GM23338 (cell line): Measurements from ENCODE around the gene ARID1B. TPM values are rescaled to one million over a fixed set of nuclear protein-coding genes. Genes with fewer than 3 reads are reported as not detected.

Experiments
- ATAC-seq: fragments of 200-7000 bp; cut with Tn5 transposase; 3 replicates; pipeline ENCODE4 v1.9.1; 2020
- DNase-seq: peaks from one replicate; pipeline ENCODE4 v3.0.0-alpha.2; 2015; ENCODE audit warnings: low spot score
- H2AFZ ChIP-seq: fragments of 200-600 bp; sonication (generic); 2 replicates; pipeline ENCODE4 v1.8.0; 2016; ENCODE audit warnings: antibody characterized with exemption, mild to moderate bottlenecking, moderate library complexity
- H3F3A ChIP-seq: fragments of 200-600 bp; sonication (generic); replicated peaks from 2 replicates; pipeline ENCODE4 v1.8.0; 2017; ENCODE audit warnings: antibody characterized with exemption, mixed run types, low read depth
- H3K27ac ChIP-seq: fragments of 200-600 bp; sonication (generic); 2 replicates; pipeline ENCODE4 v1.6.1; 2016; ENCODE audit warnings: low read depth
- H3K27me3 ChIP-seq: fragments of 200-600 bp; sonication (generic); 2 replicates; pipeline ENCODE4 v1.8.0; 2016; ENCODE audit warnings: mild to moderate bottlenecking, mixed run types, moderate library complexity; ENCODE audit not compliant: insufficient read depth
- H3K36me3 ChIP-seq: fragments of 200-600 bp; sonication (generic); 2 replicates; pipeline ENCODE4 v1.8.0; 2016; ENCODE audit warnings: mild to moderate bottlenecking; ENCODE audit not compliant: insufficient read depth
- H3K4me1 ChIP-seq: fragments of 200-600 bp; sonication (generic); 2 replicates; pipeline ENCODE4 v1.8.0; 2016; ENCODE audit warnings: mild to moderate bottlenecking, moderate library complexity; ENCODE audit not compliant: insufficient read depth
- H3K4me2 ChIP-seq: fragments of 200-600 bp; sonication (generic); 2 replicates; pipeline ENCODE4 v1.7.1; 2017; ENCODE audit warnings: mixed run types
- H3K4me3 ChIP-seq: fragments of 200-600 bp; sonication (generic); 2 replicates; pipeline ENCODE4 v1.6.1; 2016; ENCODE audit warnings: mixed run types
- H3K79me2 ChIP-seq: fragments of 200-600 bp; sonication (generic); replicated peaks from 2 replicates; pipeline ENCODE4 v1.8.0; 2017; ENCODE audit warnings: mild to moderate bottlenecking; ENCODE audit not compliant: insufficient read depth
- H3K9me2 ChIP-seq: fragments of 200-600 bp; sonication (generic); 2 replicates; pipeline ENCODE4 v1.8.0; 2017; ENCODE audit not compliant: insufficient read depth
- H4K20me1 ChIP-seq: fragments of 200-600 bp; sonication (generic); replicated peaks from 2 replicates; pipeline ENCODE4 v1.8.0; 2017; ENCODE audit warnings: mild to moderate bottlenecking; ENCODE audit not compliant: insufficient read depth
- H3K27ac Mint-ChIP-seq: 2 replicates; pipeline ENCODE4 v1.8.0; 2020; ENCODE audit warnings: inconsistent platforms, mild to moderate bottlenecking, moderate library complexity, mixed read lengths
- H3K27me3 Mint-ChIP-seq: 3 replicates; pipeline ENCODE4 v1.8.0; 2022; ENCODE audit warnings: low read depth, mild to moderate bottlenecking, moderate library complexity, mixed read lengths, inconsistent platforms; ENCODE audit not compliant: insufficient read depth, poor library complexity
- H3K36me3 Mint-ChIP-seq: 3 replicates; pipeline ENCODE4 v1.8.0; 2021; ENCODE audit warnings: low read depth, mild to moderate bottlenecking, inconsistent platforms, moderate library complexity, mixed read lengths
- H3K4me1 Mint-ChIP-seq: 3 replicates; pipeline ENCODE4 v1.8.0; 2020; ENCODE audit warnings: mild to moderate bottlenecking, inconsistent platforms, mixed read lengths
- H3K4me3 Mint-ChIP-seq: 3 replicates; pipeline ENCODE4 v1.8.0; 2021; ENCODE audit warnings: moderate library complexity, mild to moderate bottlenecking, inconsistent platforms, mixed read lengths
- H3K9me3 Mint-ChIP-seq: 3 replicates; pipeline ENCODE4 v1.8.0; 2020; ENCODE audit warnings: moderate library complexity, mild to moderate bottlenecking, inconsistent platforms, mixed read lengths
- CREB1 ChIP-seq: fragments of 250-450 bp; sonication (Bioruptor Pico); IDR thresholded peaks from 2 replicates; pipeline ENCODE4 v1.5.0; 2020; ENCODE audit warnings: low read depth, mild to moderate bottlenecking, moderate library complexity
- CTCF ChIP-seq, 2 experiments: fragments of 200-600 bp in 1 of 2; sonication (generic) in 1 of 2; conservative IDR thresholded peaks; 2 replicates each; pipeline versions ENCODE4 v1.5.1 to v1.6.1; 2016 to 2017; ENCODE audit warnings: antibody characterized with exemption in 2 of 2, low read depth in 2 of 2, mild to moderate bottlenecking in 2 of 2, moderate library complexity in 1 of 2
- ETS1 ChIP-seq: IDR thresholded peaks from 2 replicates; pipeline ENCODE4 v1.6.1; 2016; ENCODE audit warnings: antibody characterized with exemption
- JUNB ChIP-seq: IDR thresholded peaks from one replicate; pipeline ENCODE4 v1.6.1; 2016; ENCODE audit warnings: antibody characterized with exemption; ENCODE audit not compliant: unreplicated experiment
- NANOG ChIP-seq: IDR thresholded peaks from 2 replicates; pipeline ENCODE4 v1.6.1; 2016; ENCODE audit warnings: antibody characterized with exemption, borderline replicate concordance
- POLR2AphosphoS5 ChIP-seq: IDR thresholded peaks from 2 replicates; pipeline ENCODE4 v1.6.1; 2016; ENCODE audit warnings: antibody characterized with exemption, low read depth
- ZNF114 ChIP-seq: fragments of 250-450 bp; sonication (Bioruptor Pico); IDR thresholded peaks from 2 replicates; pipeline ENCODE4 v1.5.0; 2020; ENCODE audit warnings: mild to moderate bottlenecking, moderate library complexity
- ZNF331 ChIP-seq: fragments of 250-450 bp; sonication (Bioruptor Pico); IDR thresholded peaks from 2 replicates; pipeline ENCODE4 v1.5.0; 2020; ENCODE audit warnings: low read depth, mild to moderate bottlenecking, moderate library complexity
- ZNF462 ChIP-seq: fragments of 250-450 bp; sonication (Bioruptor Pico); IDR thresholded peaks from 2 replicates; pipeline ENCODE4 v1.5.0; 2020; ENCODE audit warnings: mild to moderate bottlenecking, moderate library complexity
- polyA plus RNA-seq: library from polyadenylated mRNA; unstranded; fragments of >200 nt; fragmentation: Nextera tagmentation; extraction: Ambion mirVana; gene quantifications from 2 replicates; pipeline ENCODE4 v1.2.1, GENCODE V29; 2016
- total RNA-seq: library from RNA; depleted of rRNA; stranded (reverse); fragments of >200 nt; shearing (Covaris generic); gene quantifications from 2 replicates; pipeline ENCODE4 v1.2.3, GENCODE V29; 2014

ARID1B gene
- total and polyA plus RNA-seq, 2 experiments from 2014 or later = 59.3 to 72.2 TPM

- H3K4me3 Mint-ChIP-seq = peak overlapping the region; percentile 1; the same call in 1 of the 3 replicates
- peak overlapping the region; percentile 29 for H3K4me2 ChIP-seq
- no peak overlapping the region for H2AFZ ChIP-seq
- H3K27ac ChIP-seq = peak overlapping the region; percentile 83
- H3K4me3 ChIP-seq = no peak overlapping the region
- H3K36me3 ChIP-seq = no peaks in the 10 kb centered on the region
- peaks cover 5% of the 10 kb centered on the region; the same call in 2 of the 3 replicates for H3K36me3 Mint-ChIP-seq
- H3F3A ChIP-seq = no peaks in the 10 kb centered on the region
- no peaks in the 10 kb centered on the region for H4K20me1 ChIP-seq
- H3K9me2 ChIP-seq = no peaks in the 10 kb centered on the region
- no peaks in the 10 kb centered on the region for H3K9me3 Mint-ChIP-seq
- H3K27ac Mint-ChIP-seq = peak overlapping the region; percentile 85
- no peaks in the 10 kb centered on the region for H3K27me3 ChIP-seq
- H3K4me1 ChIP-seq = peaks cover 31% of the 10 kb centered on the region
- peaks cover 60% of the 10 kb centered on the region for H3K4me1 Mint-ChIP-seq
- ATAC-seq (no peak), DNase-seq (no peak)
- no peak for TF ChIP-seq ZNF331 (CRISPR knock-in tag)
- no peak for TF ChIP-seq JUNB
- TF ChIP-seq ETS1 = no peak
- TF ChIP-seq NANOG = no peak
- TF ChIP-seq ZNF114 (CRISPR knock-in tag) = no peak
- H3K79me2 ChIP-seq = peaks cover 10% of the 10 kb centered on the region; the same call in 1 of the 2 replicates
- H3K27me3 Mint-ChIP-seq = peaks cover 6% of the 10 kb centered on the region
Observed at GRCh38 chr6:157088841-157089240, 311.7 kb downstream of the ARID1B start.

- H3K27me3 ChIP-seq = no peaks in the 10 kb centered on the region
- peak overlapping the region; percentile 1; the same call in 2 of the 3 replicates for H3K4me3 Mint-ChIP-seq
- H3K4me3 ChIP-seq = no peak overlapping the region
- peaks cover 5% of the 10 kb centered on the region; the same call in 2 of the 3 replicates for H3K36me3 Mint-ChIP-seq
- no peaks in the 10 kb centered on the region for H4K20me1 ChIP-seq
- peak overlapping the region; percentile 45 for H3K4me2 ChIP-seq
- no peaks in the 10 kb centered on the region for H3F3A ChIP-seq
- H3K27ac ChIP-seq = peak overlapping the region; percentile 84
- peaks cover 31% of the 10 kb centered on the region for H3K4me1 ChIP-seq
- peak overlapping the region; percentile 85 for H3K27ac Mint-ChIP-seq
- H3K79me2 ChIP-seq = peaks cover 10% of the 10 kb centered on the region; the same call in 1 of the 2 replicates
- H3K9me2 ChIP-seq = no peaks in the 10 kb centered on the region
- peaks cover 63% of the 10 kb centered on the region for H3K4me1 Mint-ChIP-seq
- ATAC-seq (peak; percentile 80), DNase-seq (peak; percentile 97)
- H2AFZ ChIP-seq = no peak overlapping the region
- H3K9me3 Mint-ChIP-seq = no peaks in the 10 kb centered on the region
- H3K27me3 Mint-ChIP-seq = peaks cover 6% of the 10 kb centered on the region
- no peaks in the 10 kb centered on the region for H3K36me3 ChIP-seq
- TF ChIP-seq NANOG (0 out of 2 replicates have a peak, but pooled peaks have one; percentile 17), ZNF462 (CRISPR knock-in tag) (peak; percentile 72; the same call in 1 of the 2 replicates), ZNF331 (CRISPR knock-in tag) (no peak), JUNB (no peak), POLR2AphosphoS5 (0 out of 2 replicates have a peak, but pooled peaks have one; percentile 26), CTCF (conservative IDR thresholded peaks at IDR 0.05; ENCODE audit: low read depth in 2 of 2) (no peak), CREB1 (0 out of 2 replicates have a peak, but pooled peaks have one; percentile 22)
Observed at GRCh38 chr6:157089258-157089657, 312.1 kb downstream of the ARID1B start.
